ENCODE data around the gene NACC2.

The NACC2 gene

GRCh38 chr9:136007934-136008692, 87.0 kb downstream of the NACC2 start:
- DNase-seq: peak; percentile 44

- no peak for DNase-seq
These were observed 87.7 kb downstream of the NACC2 start for GRCh38 chr9:136007276-136007933.

- no peak for DNase-seq
These were observed 88.9 kb downstream of the NACC2 start for GRCh38 chr9:136006169-136006568.

DNA sequence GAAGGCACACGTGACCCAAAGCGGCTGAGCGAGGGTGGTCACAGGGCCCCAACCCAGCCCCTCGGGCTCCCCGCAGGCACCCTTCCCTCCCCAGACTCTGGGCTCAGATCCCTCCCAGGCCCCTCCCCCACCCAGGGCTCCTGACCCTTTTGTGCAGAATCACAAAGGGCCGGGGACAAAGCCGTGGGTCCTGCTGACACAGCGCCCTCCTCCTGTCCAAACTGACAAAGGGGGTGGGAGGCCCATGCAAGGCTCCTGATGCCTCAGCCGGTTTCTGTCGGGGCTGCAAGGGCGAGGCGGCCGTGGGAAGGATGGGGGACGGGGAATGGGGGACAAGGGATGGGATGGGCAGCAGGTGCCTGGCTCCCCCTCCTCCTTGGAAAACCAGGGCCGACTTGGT, 90.4 kb downstream of the NACC2 start:
- no peak for DNase-seq

GRCh38 chr9:136004219-136004618, 90.9 kb downstream of the NACC2 start:
- DNase-seq: no peak

GRCh38 chr9:136003411-136004218, 91.5 kb downstream of the NACC2 start:
- no peak for DNase-seq

- no peak for DNase-seq
These were observed 92.2 kb downstream of the NACC2 start for GRCh38 chr9:136002881-136003280.

DNA sequence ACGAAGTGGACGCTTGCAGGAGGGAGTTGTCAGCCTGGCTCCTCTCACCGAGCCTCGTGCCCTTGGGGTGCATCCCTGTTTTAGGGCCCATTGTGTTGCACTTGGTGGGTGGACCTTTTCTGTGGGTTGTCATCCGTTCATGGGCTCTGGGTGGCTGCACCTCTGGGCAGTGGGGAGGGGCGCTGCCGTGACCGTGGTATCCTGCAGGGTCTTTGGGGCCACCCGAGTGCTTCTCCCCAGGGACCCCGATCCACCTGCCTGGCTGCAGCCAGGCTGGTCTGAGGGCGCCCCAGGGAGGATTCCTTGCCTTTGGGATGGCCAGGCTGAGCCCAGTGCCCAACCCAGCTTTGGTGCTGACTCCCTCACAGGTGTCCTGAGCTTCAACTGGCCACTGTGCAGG, 92.9 kb downstream of the NACC2 start:
- DNase-seq: no peak

DNA sequence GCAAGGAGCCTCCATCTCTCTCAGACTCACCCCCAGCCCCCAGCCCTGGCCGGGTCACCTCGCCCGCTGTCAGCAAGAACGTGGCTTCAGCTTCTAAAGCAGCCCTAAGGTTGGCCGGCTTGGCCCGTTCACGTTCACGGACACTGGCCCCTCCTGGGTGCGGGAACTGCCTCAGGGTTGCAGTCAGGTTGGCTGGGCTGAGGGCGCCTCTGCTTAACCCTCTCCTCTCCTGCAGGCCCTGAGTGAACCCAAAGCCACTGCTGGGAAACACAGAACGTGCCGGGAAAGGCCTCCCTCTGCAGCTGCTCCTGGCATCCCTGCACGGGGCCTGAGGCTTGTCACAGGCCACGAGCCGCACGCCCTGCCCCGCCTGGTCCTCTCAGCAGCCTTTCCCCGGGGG, 93.9 kb downstream of the NACC2 start:
- DNase-seq: no peak

- no peak for DNase-seq
These were observed 96.5 kb downstream of the NACC2 start for GRCh38 chr9:135998410-135999071.

- DNase-seq: no peak
These were observed 97.1 kb downstream of the NACC2 start for GRCh38 chr9:135998016-135998380.

- no peak for DNase-seq
These were observed 97.7 kb downstream of the NACC2 start for GRCh38 chr9:135997090-135998015.

DNA sequence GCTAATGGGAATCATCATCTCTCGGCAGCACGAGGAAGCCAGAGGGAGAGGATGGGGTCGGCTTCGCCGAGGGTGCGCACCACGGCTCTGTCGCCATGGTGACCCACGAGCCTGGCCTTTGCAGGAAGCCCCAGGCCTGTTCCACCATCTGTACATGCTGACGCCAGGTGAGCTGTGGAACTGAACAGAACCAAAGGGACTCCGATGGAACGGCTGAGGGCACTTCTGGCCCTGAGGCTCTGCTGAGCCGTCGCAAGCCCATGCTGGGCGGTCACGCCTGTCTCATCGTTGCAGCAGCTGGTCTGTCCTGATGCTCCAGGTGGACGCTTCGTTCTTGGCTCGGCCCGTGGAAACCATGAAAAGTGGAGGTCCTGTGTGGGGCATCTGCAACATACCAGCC, 99.3 kb downstream of the NACC2 start:
- DNase-seq: no peak

DNA sequence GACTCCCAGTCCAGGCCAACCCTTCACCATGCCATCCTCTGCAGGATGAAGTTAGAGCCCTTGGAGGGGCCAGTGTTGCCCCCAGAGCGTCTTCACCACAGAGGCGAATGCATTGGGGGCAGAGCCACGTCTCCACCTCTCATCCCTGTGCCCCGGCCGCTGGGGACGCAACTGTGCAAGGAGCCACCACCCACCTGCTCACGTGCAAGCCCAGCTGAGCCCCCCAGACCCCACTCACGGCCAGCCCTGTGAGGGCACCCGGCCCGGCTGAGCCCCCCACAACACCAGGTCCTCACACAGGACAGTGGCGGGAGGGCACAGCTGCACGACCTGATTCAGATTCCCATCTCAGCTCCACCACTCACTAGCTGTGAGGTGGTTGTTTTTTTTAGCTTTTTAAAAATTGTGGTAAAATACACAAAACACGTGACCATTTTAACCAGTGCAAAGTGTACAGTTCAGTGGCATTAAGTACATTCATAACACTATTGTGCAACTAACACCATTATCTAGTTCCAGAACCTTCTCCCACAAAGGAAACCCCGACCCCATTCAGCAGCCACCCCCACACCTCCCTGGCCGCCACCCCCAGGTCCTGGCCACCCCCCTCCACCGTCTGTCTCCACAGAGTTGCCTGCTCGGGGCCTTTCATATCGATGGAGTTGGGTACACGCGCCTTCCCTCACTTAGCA, 100.4 kb downstream of the NACC2 start:
- no peak for DNase-seq

DNA sequence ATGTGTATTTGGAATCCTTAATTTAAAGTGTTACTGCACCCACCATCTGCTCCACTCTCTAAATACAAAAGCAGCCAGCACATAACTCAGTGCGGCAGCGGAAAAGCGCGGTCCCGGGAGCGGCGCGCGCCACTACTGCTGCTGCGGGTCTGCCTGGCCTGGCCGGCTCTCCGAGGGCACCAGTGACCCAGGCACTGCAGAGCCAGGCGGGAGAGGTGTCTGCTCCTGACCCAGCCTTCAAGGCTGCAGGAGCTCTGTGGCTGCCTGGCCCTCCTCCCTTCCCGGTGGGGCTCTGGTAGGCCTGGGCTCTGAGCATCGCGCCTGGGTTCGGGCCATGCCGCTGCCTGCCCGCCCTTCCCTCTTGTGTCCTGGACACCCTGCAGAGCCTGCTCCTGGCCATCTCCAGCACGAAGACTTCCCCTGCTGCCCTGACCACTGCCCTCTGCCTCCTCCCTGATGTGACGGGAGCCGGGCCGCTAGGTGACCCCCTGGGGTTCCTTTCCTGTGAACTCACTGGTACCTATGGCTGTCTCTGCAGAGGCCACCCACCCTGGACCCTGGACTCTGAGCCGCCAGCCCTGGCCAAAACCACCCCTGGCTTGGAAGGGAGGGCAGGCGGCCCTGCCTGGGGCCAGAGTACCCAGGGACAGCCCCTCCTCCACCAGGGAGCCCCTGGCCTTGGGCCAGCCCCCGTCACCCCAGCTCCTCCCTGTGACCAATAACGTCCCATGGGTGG, 101.2 kb downstream of the NACC2 start:
- no peak for DNase-seq

DNA sequence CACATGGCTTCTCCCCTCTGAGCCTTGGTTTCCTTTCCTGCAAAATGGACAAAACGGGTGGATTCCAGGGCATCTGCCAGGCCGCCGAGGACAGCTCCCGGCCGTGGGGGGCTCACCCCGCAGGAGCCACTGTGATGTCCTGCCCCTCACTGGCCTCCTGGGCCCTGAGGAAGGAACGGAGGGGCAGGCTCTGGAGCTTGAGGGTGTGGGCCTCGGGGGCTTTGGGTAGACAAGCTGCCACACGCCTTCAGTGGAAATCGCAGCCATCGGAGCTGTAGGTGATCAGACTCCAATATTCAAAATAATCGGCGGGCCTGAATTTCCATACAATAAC, 101.7 kb downstream of the NACC2 start:
- no peak for DNase-seq

DNA sequence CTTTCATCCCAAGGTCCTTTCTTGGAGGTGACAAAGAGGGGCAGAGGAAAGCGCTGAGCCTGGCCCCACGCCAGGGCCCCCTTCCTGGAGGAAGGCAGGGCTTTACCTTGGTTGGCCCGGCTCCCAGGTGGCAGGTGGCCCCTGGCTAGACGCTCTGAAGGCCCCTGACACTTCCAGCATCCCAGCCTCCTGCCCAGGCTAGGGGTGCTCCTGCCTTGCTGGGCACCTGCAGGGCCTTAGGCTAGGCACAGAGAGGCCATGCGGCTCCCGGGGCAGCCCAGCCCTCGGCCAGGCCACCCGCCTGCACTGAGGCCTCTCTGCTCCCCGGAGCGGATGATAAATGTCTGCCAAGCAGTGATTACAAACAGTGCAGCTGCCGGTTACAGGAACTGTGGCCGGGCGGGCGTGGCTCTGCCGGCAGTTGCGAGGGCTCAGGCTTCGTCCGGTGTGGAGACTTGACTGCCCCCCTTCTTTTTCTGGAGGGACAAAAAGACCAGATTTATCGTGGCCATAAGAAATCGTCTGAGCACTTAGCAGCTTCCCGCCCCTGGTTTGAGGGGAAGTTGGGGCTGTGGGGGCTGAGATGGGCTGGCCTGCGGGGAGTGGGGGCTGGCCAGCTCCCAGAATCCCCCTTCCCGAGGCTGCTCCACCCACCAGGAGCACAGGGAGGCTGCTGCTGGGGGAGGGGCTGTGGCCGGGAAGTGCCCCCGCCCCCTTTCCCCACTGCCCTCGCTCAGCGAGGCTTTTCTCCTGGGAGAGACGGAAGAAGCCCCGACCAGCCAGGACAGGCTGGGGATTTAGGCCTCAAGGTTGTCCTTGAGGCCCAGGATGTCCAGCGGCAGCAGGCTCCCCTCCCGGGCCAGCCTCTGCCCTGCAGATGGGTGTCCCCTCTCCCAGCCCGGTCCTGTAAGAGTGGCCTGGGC, 102.3 kb downstream of the NACC2 start:
- DNase-seq: peak; percentile 81

GRCh38 chr9:135991771-135992170, 103.3 kb downstream of the NACC2 start:
- DNase-seq: no peak

Measured in fibroblast of upper back skin (primary cell).